HG03469 (cell line): ENCODE measurements around the gene CARD18.
"Not testable (repeated sequence)": the region's sequence is repeated elsewhere in the genome, so short reads cannot be mapped to it uniquely, and the experiment has no call there.

Experiments
- ATAC-seq: cut with Tn5 transposase; IDR thresholded peaks from one replicate; pipeline ENCODE4 v1.9.1; 2021; ENCODE audit warnings: mild to moderate bottlenecking, moderate library complexity, moderate number of reproducible peaks; ENCODE audit not compliant: unreplicated experiment

Gene CARD18

GRCh38 chr11:105135883-105136282, 3.7 kb downstream of the CARD18 start:
- no peak for ATAC-seq

DNA sequence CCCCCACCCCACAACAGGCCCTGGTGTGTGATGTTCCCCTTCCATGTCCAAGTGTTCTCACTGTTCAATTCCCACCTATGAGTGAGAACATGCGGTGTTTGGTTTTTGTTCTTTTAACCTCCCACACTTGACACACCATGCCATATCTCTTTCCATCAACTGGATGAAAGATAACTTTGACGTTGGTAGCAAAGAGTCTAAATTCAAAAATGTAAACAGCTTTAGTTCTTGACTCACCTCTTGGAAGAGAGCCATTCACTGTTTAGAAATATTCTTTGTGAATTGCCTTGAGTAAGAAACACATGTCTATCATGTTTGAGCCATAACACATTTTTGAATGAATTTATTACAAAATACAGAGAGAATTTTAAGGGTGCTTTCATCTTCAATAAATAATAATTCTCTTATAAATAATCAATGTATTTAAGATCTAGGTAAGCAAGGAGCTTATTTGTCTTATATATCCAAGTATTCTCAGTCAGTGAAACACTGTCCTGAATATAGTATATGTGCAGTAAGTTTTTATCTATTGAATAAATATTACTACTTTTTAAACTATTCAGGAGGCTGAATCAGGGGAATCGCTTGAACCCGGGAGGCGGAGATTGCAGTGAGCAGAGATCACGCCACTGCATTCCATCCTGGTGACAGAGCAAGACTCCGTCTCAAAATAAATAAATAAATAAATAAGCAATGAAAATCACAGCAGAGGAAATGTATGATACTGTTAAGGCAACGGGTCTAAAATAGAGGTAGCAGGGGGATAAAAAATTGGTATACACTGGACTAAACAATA, 6.7 kb downstream of the CARD18 start:
- ATAC-seq: no peak

GRCh38 chr11:105130189-105130813, 9.3 kb downstream of the CARD18 start:
- no peak for ATAC-seq

- no peak for ATAC-seq
Measured at GRCh38 chr11:105124756-105125155, 14.8 kb downstream of the CARD18 start.

GRCh38 chr11:105111145-105111944, 28.2 kb downstream of the CARD18 start:
- no peak for ATAC-seq

DNA sequence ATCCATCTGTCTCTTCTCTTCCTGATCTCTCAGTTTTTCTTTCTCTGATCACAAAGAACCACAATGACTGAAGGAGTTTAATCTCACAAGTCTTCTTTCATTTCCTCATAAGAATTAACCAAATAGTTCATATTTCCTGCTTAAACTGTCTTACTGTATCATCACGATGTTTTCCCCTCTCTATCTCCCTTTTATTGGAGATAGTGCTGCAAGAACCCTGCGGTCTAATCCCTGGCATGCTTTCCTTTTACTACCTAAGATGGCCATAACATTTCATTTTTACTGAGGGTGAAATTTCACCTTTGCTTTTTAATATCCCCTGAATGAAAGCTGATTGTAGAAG, 28.9 kb downstream of the CARD18 start:
- no peak for ATAC-seq

DNA sequence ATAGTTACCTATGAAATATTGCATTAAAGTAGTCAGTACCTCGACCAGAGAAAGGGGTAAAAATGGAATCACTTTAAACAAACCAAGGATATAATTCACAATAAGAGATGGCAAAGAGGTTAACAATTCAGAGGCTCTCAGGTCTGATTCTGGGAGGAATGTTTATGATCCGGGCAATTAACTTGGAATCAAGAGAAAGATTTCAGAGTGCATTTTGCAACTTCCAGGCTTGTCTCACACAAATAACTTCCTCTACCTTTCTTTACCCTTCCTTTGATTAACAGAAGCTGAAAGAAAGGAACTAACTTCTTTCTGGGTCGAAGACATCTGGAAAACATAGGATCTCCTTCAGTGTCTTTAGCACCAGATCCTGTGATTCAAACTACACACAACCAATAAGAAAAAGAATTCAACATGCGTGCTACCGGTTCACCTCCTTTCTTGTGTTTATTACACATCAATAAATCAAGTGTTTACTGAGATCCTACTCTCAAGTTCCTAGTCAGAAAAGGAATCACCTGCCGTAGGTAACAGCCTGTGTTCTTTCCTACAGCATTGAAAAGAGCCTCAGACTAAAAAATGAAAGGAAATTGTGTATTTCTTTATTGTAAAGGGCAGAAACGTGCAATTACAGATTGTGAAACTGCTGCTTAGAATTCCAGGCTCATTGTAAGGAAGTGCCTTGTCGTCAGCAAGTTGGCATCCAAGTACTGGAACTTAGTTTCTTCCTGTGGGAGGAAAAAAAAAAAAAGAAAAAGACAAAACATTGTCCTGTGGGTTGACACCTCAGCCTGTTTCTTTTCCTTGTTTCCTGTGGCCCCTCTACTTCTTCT, 29.5 kb downstream of the CARD18 start:
- ATAC-seq: no peak

- no peak for ATAC-seq
Measured at GRCh38 chr11:105109321-105109720, 30.2 kb downstream of the CARD18 start.

DNA sequence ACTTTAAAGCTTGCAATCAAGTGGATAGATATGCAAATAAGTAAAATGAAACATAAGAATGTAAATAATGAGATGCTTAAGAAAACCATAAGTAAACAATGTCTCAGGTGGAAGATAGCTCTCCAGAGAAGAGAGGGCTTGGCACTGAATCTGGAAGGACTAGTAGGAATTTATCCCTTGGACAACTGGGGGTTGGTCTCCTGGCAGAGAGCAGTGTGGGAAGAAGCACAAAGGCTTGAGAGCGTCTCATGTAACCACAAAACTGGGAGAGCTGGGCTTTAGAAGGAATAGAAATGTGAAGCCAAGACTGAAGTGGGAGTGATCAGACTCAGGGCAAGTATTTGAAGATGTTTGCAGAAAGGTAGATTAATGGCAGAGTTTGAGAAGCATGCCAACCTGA, 31.3 kb downstream of the CARD18 start:
- ATAC-seq: no peak

DNA sequence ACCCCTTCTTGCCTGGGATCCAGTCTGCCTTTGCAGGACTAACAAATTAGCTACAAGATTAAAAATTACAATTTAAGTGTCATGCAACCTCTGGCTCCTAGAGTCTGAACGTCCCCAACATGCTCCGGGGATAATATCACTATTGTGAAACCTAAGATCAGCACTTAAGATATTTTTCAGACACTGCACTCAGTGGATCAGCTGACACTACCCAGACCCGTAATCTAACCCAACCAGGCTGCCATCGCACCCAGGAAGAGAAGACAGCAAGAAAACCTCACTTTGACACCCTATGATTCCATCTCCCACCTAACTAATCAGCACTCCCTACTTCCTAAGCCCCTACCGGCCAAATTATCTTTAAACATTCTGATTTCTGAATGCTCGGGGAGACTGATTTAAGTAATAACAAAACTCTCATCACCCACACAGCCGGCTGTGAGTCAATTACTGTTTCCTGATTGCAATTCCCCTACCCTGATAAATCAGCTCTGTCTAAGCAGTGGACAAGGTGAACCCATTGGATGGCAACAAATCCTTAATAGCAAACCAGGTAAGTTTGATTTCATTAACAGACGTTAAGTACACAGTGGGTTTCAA, 32.2 kb downstream of the CARD18 start:
- ATAC-seq: not testable (repeated sequence)

DNA sequence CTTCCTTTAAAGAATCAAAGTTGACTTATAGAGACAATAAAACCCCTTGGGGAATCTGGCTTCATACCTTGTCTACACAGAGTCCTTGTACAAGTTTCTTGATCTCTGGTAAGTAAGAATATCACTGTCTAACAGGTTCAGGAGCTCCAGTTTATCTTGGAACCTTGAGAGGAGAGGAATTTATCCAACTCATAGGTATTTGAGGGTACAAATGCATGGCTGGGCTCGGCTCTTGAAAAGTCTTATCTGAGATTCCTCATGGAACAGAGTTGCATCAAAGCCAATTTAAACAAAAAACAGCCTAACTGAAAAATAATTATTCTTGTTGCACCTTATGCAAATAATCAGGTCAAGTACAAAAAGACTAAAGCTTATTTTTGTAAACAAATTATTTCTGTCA, 33.4 kb downstream of the CARD18 start:
- ATAC-seq: no peak

DNA sequence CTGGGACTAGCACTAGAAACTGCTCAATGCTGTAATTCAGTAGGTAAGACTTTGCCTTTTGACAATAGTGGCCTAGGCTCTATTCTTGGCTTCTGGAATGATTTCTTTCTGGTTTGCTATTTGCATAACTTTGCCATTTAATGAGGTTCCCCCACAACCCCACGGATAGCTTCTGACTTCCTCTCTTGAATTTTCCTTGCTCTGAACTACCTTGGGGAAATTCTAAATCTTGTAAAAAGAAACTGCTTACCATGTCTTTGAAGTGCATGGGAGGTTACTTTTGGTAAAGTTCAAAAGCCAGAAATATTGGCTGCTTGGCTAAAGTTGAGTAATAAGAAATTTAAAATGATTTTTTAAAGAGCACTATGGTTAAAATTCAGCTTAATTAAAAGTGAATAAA, 35.3 kb downstream of the CARD18 start:
- no peak for ATAC-seq

- no peak for ATAC-seq
Measured at GRCh38 chr11:105103336-105103735, 36.2 kb downstream of the CARD18 start.

DNA sequence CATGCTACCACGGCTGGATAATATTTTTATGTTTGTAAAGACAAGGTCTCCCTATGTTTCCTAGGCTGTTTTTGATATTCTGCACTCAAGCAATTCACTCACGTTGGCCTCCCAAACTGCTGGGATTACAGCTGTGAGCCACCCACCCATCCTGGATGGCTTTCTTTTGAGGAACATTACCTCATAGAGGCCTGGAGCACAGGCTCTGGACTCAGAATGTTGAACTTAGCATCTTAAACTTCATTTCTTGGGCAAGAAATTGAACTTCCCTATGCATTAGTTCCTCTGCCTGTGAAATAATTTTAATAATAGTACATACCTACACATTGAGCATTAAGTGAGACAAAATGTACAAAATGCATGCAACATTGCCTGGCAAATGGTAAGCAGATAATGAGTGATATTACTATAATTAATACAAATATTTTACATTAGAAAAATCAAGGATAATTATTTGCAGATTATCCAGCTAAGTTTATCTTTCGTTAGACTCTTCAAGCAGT, 37.4 kb downstream of the CARD18 start:
- ATAC-seq: not testable (repeated sequence)

DNA sequence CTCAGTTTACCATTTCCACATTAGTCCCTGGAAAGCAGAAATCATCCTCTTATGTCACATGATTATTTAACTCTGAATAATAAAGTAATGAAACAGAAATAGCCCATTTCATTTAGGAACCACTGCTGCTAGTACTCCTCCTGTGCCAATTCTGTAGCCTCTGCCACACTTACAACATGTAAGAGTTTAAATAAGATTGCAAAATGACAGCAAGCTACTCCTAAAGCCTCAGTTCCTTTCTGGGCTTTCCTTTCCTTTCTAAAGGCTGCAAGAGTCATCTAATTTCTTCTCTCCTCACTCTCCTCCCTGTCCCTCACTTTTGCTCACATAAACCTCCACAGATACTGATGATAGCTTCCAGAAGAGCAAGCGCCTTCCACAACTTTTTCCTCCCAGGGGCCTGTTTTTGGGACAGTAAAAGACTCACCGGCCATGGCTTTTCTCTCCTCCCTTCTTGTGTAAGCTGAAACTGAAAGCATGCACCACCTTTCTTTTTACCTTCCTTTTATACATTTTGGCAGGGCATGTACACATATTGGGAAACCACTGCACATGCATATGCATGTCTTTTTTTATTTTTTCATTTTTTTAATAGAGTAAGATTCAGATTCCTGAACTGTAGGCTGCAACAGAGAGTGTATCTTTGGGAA, 38.5 kb downstream of the CARD18 start:
- ATAC-seq: no peak

- ATAC-seq: no peak
Measured at GRCh38 chr11:105100206-105100605, 39.4 kb downstream of the CARD18 start.

GRCh38 chr11:105099594-105099993, 40.0 kb downstream of the CARD18 start:
- not testable (repeated sequence) for ATAC-seq

- ATAC-seq: no peak
Measured at GRCh38 chr11:105092256-105093239, 47.0 kb downstream of the CARD18 start.
